Stimulated activated CD8-positive, alpha-beta memory T cell treated with anti-CD3 and anti-CD28 coated beads, Interleukin-7, amount 100 ng/mL, for 24 hours (primary cell): Measurements from ENCODE around the gene NUAK2.

Experiments used
- DNase-seq: peaks from one replicate; pipeline ENCODE4 v3.0.0-alpha.2; 2020; ENCODE audit warnings: low read depth

NUAK2 gene

DNA sequence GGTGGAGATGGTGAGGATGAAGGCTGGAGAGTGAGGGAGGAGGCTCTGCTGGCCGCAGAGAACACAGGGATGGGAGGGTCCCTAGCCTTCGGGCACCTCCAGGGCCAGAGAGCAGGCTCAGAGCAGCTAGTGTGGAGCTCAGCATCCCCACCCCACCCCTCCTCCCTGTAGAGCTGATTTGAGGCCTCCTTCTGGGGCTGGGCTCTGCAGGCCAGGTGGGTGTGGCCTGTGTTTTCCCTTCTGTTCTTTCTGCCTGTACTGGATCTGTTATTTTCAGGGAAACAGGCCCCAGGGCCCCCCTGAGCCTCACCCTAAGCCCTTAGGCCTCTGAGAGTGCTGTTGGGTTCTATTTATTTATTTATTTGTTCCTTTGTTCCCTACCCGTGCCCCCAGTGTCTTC lies 49.0 kb downstream of the NUAK2 start:
- DNase-seq, result no peak

DNA sequence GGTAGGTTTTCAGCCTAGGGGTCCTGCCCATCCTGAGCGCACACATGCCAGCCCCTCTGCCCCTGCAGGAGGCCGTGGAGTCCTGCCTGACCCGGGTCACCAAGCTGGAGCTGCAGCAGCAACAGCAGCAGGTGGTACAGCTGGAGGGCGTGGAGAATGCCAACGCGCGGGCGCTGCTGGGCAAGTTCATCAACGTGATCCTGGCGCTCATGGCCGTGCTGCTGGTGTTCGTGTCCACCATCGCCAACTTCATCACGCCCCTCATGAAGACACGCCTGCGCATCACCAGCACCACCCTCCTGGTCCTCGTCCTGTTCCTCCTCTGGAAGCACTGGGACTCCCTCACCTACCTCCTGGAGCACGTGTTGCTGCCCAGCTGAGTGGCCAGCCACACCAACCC lies 49.8 kb downstream of the NUAK2 start:
- no peak for DNase-seq

DNA sequence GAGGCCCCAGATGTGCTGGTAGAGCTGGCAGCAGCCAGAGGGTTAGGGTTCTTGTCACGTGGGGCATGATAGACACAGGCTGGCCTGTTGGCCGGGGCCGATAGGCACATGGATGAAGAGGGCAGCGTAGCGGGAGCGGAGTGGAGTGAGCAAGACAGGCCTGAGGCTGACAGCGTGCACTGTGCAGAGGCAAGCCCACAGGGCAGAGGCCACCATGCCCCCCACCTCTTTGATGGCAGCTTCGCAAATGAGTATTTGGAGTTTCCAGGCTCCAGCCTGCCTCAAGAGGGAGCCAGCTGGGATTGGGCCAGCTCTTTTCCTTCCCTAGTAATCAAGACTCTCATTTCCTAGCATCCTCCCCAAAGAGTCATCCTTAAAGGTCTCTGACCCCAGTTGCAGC lies 50.3 kb downstream of the NUAK2 start:
- no peak for DNase-seq

GRCh38 chr1:205270764-205271163 lies 50.8 kb downstream of the NUAK2 start:
- DNase-seq, result no peak

GRCh38 chr1:205270271-205270670 lies 51.3 kb downstream of the NUAK2 start:
- DNase-seq, result no peak

- DNase-seq, result no peak
These were observed 51.8 kb downstream of the NUAK2 start for GRCh38 chr1:205269711-205270110.

GRCh38 chr1:205268846-205269680 lies 52.5 kb downstream of the NUAK2 start:
- no peak for DNase-seq

- no peak for DNase-seq
These were observed 54.1 kb downstream of the NUAK2 start for GRCh38 chr1:205267306-205267902.

DNA sequence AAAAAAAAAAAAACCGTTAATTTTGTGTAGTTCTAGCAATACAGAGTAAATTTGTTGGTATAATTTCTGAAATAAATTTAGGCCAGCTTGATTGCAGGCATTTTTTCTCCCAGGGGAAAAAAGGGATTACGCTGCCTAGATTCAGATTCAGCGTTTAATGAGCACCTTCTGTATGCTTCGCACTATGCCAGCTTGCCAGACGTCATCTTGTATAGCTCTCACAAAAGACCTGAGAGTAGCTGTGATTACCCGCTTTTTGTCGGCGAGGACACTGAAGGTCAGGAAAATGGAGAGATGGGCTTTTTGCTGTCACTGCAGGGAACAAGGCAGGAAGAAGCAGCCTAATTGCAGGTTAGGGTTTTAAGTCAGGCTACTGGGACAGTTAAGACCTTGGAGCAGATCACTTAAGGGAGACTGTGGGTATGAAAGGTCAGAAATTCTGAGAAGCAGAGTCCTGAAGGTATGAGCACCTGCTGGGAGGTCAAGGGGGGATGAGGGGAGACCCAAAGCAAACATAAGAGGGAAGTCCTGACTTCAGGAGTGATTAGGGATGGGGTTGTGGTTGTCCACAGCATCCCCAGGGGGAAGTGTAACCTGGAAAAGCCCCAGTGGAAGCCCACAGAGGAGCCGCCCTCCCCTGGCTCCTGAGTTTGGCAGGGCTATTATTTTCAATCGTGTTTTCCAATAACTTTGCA lies 54.8 kb downstream of the NUAK2 start:
- DNase-seq, result no peak

GRCh38 chr1:205263580-205264190 lies 57.9 kb downstream of the NUAK2 start:
- DNase-seq, result no peak

GRCh38 chr1:205262731-205263171 lies 58.8 kb downstream of the NUAK2 start:
- no peak for DNase-seq

GRCh38 chr1:205261946-205262691 lies 59.4 kb downstream of the NUAK2 start:
- no peak for DNase-seq

DNA sequence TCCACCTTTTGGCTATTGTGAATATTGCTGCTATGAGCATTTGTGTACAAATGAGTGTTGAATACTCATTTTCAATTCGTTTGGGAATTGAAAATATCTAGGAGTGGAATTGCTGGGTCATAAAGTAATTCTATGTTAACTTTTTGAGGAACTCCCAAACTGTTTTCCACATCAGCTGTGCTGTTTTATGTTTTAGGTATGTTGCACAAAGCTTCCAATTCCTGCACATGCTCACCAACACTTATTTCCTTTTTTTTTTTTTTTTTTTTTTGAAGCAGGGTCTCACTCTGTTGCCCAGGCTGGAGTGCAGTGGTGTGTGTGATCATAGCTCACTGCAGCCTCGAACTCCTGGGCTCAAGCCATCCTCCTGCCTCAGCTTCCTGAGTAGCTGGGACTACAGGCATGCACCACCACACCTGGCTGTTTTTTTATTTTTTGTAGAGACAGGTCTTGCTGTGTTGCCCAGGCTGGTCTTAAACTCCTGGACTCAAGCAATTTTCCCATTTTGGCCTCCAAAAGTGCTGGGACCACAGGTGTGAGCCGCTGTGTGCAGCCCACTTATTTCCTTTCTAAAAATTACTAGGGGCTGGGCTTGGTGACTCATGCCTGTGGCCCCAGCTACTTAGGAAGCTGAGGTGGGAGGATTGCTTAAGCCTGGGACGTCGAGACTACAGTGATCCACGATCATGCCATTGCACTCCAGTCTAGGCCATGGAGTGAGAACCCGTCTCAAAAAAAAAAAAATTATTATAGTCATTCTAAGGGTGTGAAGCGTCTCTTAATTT lies 60.4 kb downstream of the NUAK2 start:
- no peak for DNase-seq

- no peak for DNase-seq
These were observed 61.5 kb downstream of the NUAK2 start for GRCh38 chr1:205259998-205260397.

DNA sequence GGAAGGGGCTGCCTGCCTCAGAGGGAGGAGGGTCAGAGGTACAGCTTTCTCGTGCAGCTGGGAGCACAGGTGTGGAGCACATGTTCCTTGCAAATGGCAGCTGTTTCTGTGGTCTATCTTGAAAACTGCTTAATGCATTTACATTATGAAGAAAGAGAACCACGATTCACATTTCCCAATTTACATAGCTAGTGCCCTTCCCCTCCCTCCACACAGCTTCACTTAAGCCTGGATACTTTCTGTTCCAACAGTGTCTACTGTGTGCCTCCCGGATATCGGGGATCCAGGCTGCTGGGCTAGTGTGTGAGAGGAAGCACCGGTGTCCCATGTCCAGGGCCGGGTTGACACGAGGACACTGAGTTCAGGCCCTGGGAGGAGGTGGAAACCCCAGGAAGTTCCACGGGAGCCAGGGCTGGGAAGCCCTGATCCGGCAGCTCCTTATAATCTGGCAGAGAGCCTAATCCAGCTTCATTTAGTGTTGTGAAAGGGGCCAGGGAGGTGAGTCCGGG lies 62.2 kb downstream of the NUAK2 start:
- DNase-seq, result no peak

DNA sequence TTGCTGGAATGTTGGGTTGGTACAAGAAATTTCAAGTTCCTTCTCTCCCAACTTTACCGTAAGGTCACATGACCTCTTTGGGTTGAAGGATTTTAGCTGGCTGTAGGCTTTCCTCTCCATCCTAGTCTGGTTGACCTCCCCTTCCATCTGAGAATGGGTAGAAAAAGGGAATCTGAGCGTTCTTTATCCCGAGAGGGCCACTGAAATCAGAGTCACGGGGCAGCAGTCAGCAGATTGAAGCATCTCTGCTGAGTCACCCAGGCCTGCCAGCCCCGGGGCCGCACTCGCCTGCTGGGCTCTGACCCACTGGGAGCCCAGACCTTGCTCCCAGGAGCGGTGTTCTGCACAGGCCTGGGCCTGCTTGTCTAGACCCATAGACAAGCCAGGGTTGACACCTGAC lies 62.8 kb downstream of the NUAK2 start:
- DNase-seq, result no peak

DNA sequence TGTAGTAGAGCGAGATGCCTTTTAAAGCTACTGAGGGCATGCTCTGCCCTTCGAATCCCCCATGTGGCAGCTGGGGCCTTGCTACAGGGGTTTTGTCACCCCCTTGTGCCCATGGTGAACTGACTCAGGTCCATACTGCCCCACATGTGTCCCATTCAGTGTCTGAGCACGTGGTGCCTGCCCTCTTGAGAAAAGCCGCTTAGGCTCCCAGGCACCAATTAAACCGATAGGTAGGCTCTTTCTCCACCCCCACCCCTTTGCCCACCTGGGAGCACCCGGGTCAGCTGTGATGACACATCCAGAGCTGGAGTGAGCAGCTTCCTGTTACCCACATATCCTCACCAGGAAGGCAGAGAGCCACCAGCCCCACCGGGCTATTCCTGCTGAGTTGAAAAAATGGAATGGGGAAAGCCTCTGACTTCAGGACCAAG lies 63.3 kb downstream of the NUAK2 start:
- no peak for DNase-seq

DNA sequence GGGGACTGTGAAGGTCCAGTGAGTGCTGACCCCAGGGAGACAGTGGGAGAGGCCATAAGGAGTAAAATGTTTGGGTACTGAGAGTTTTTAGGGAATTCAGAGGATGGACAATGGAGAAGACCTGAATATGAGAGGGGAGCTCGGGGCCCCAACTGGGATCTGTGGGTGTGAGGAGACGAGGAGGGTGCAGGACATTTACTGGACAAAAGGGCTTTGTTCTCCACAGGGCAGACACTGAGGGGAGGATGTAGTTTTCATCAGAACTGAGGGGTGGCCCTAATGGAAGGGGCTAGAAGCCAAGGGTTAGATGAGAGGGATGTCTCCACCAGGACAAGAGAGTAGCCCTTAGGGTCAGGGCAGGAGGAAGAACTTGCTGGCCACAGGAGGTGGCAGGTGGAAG lies 63.8 kb downstream of the NUAK2 start:
- no peak for DNase-seq

DNA sequence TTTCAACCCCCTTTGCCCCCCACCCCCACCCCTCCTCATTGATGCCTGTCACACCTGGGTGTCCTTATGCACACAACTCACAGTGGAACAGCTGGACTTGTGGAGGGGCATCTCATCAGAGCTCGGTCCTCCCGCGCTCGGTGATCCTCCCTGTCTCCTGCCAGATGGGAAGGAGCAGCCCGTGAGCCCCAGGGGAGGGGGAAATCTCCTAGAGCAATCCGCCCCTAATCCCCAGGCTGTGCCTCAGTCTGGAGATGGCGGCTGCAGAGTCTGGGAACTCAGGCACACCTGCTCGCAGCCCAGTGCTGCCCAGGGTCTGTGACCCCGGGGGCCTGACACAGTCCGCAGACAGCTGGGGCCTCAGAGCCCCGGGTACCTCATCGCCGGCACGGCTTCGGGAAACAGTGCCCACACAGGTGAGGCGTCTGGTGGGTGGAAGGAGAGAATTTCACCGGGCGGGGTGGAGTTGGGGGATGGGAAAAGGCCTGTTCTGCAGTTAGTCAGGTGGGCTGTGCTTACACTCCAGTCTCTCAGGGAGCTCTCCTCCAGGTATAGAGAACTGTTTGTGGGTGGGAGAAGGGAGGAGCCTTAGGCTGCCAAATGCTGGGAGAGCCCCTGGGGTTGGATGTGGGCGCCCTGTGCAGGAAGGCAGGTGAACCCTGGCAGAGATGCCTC lies 64.5 kb downstream of the NUAK2 start:
- DNase-seq, result no peak
